PC-3 (cell line): ENCODE data around the gene OSBPL2. TPM values are rescaled to one million over a fixed set of nuclear protein-coding genes. Genes with fewer than 3 reads are reported as not detected.

Source experiments
- ATAC-seq: fragments of 200-7000 bp; cut with Tn5 transposase; 2 replicates; pipeline ENCODE4 v1.9.1; 2020; ENCODE audit warnings: mild to moderate bottlenecking, moderate library complexity
- BruUV-seq: library from RNA; stranded (reverse); fragments of 400-500 nt; replicated peaks from 2 replicates; lab custom pipeline; 2021; lab: Mats Ljungman, UMichigan
- CTCF ChIA-PET: fragments of 300-600 bp; sonication (Branson Sonifier 250); formaldehyde crosslinking; loops from one replicate; lab custom pipeline; 2022; ENCODE audit warnings: antibody characterized with exemption; lab: Charles Lee
- POLR2A ChIA-PET: fragments of 300-600 bp; sonication (Branson Sonifier 250); formaldehyde crosslinking; loops from one replicate; lab custom pipeline; 2022; ENCODE audit warnings: antibody characterized with exemption; ENCODE audit not compliant: unreplicated experiment; lab: Charles Lee
- DNase-seq: peaks from one replicate; pipeline ENCODE4 v3.0.0-alpha.2; 2015
- H2AFZ ChIP-seq: fragments of 300-600 bp; sonication (generic); 2 replicates; pipeline ENCODE4 v1.6.0; 2016; ENCODE audit warnings: antibody characterized with exemption, low read length
- H3F3A ChIP-seq: fragments of 300-600 bp; sonication (generic); one replicate; pipeline ENCODE4 v1.6.0; 2017; ENCODE audit warnings: antibody characterized with exemption, low read length, control low read depth, mild to moderate bottlenecking; ENCODE audit not compliant: unreplicated experiment
- H3K27ac ChIP-seq: fragments of 300-600 bp; sonication (generic); 2 replicates; pipeline ENCODE4 v1.5.1; 2016; ENCODE audit warnings: mild to moderate bottlenecking, low read length
- H3K27me3 ChIP-seq: fragments of 300-600 bp; sonication (generic); 2 replicates; pipeline ENCODE4 v1.6.1; 2016; ENCODE audit warnings: low read length, mixed read lengths
- H3K36me3 ChIP-seq: fragments of 300-600 bp; sonication (generic); 2 replicates; pipeline ENCODE4 v1.6.1; 2016; ENCODE audit warnings: low read depth, mixed run types, low read length, mixed read lengths
- H3K4me1 ChIP-seq: fragments of 300-600 bp; sonication (generic); 2 replicates; pipeline ENCODE4 v1.5.1; 2016; ENCODE audit warnings: low read length; ENCODE audit not compliant: insufficient read depth
- H3K4me2 ChIP-seq: fragments of 300-600 bp; sonication (generic); 2 replicates; pipeline ENCODE4 v1.6.0; 2016; ENCODE audit warnings: low read length
- H3K4me3 ChIP-seq: fragments of 300-600 bp; sonication (generic); 2 replicates; pipeline ENCODE4 v1.5.1; 2016; ENCODE audit warnings: mild to moderate bottlenecking, low read length, mixed read lengths
- H3K79me2 ChIP-seq: fragments of 300-600 bp; sonication (generic); 2 replicates; pipeline ENCODE4 v1.6.1; 2017; ENCODE audit warnings: low read length, mixed read lengths
- H3K9ac ChIP-seq: fragments of 300-600 bp; sonication (generic); 2 replicates; pipeline ENCODE4 v1.6.0; 2016; ENCODE audit warnings: mild to moderate bottlenecking, low read length
- H3K9me2 ChIP-seq: fragments of 300-600 bp; sonication (generic); replicated peaks from 2 replicates; pipeline ENCODE4 v1.6.1; 2016; ENCODE audit warnings: mixed run types, low read length, mixed read lengths
- H3K9me3 ChIP-seq: fragments of 300-600 bp; sonication (generic); 2 replicates; pipeline ENCODE4 v1.6.1; 2016; ENCODE audit warnings: low read length, mixed read lengths
- H4K20me1 ChIP-seq: fragments of 300-600 bp; sonication (generic); 2 replicates; pipeline ENCODE4 v1.6.1; 2016; ENCODE audit warnings: low read length, mixed read lengths
- EZH2 ChIP-seq: fragments of 300-600 bp; sonication (generic); IDR thresholded peaks from one replicate; pipeline ENCODE4 v1.6.1; 2017; ENCODE audit warnings: antibody characterized with exemption, mild to moderate bottlenecking, low read length; ENCODE audit not compliant: unreplicated experiment
- EZH2phosphoT487 ChIP-seq: fragments of 300-600 bp; sonication (generic); IDR thresholded peaks from 2 replicates; pipeline ENCODE4 v1.6.1; 2018; ENCODE audit warnings: mild to moderate bottlenecking, antibody characterized with exemption, low read length, borderline replicate concordance
- intact Hi-C: fragments of 100-400 bp; cut with micrococcal nuclease; formaldehyde crosslinking; loops from 2 replicates; pipeline ENCODE4 v1.9.0; 2023
- total RNA-seq: library from RNA; depleted of rRNA; stranded (reverse); fragments of >200 nt; gene quantifications from 2 replicates; pipeline ENCODE4 v1.2.3, GENCODE V29; 2014
- TF ChIP-seq, protein P1 (sequence below): fragments of 300-600 bp; sonication (generic); conservative IDR thresholded peaks from 2 replicates; pipeline ENCODE4 v1.5.1; 2017; ENCODE audit warnings: antibody characterized with exemption, low read depth, mild to moderate bottlenecking, low read length

Gene OSBPL2
- total RNA-seq, 1 experiment from 2014 or later: 39.7 TPM

DNA sequence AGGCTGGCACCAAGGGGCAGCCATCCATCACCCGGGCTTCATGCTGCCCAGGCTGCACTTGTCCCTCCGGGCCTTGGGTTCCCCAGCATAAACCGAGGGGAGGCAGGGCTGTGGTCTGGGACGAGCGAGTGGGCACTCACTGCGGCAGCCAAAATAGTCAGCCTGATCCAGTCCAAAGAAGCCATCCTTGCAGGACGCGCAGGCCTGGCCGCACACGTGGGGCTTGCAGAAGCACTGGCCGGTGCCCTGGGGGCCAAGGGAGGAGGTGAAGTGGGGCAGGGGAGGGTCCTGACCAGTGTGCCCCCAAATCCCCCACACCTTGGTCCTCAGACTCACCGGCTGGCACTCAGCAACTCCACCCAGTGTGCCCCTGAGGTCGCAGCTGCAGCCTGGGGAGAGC lies 96.6 kb downstream of the OSBPL2 start:
- no TSS peak for BruUV-seq
- H3K27ac ChIP-seq: no peak overlapping the region
- H3K9me2 ChIP-seq: no peaks in the 10 kb centered on the region
- no peaks in the 10 kb centered on the region for H3F3A ChIP-seq
- no peak overlapping the region for H3K4me3 ChIP-seq
- no peak for DNase-seq
- TF ChIP-seq EZH2phosphoT487: no peak
- TF ChIP-seq EZH2: no peak
- TF ChIP-seq, protein P1, sequence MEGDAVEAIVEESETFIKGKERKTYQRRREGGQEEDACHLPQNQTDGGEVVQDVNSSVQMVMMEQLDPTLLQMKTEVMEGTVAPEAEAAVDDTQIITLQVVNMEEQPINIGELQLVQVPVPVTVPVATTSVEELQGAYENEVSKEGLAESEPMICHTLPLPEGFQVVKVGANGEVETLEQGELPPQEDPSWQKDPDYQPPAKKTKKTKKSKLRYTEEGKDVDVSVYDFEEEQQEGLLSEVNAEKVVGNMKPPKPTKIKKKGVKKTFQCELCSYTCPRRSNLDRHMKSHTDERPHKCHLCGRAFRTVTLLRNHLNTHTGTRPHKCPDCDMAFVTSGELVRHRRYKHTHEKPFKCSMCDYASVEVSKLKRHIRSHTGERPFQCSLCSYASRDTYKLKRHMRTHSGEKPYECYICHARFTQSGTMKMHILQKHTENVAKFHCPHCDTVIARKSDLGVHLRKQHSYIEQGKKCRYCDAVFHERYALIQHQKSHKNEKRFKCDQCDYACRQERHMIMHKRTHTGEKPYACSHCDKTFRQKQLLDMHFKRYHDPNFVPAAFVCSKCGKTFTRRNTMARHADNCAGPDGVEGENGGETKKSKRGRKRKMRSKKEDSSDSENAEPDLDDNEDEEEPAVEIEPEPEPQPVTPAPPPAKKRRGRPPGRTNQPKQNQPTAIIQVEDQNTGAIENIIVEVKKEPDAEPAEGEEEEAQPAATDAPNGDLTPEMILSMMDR: no peak
- no peaks in the 10 kb centered on the region for H3K79me2 ChIP-seq
- no peaks in the 10 kb centered on the region for H3K27me3 ChIP-seq
- H2AFZ ChIP-seq: no peak overlapping the region
- H3K9ac ChIP-seq: no peak overlapping the region
- ATAC-seq: no peak
- H3K4me2 ChIP-seq: no peak overlapping the region
- ChIA-PET CTCF (no interaction called here), POLR2A (no interaction called here)
- no peaks in the 10 kb centered on the region for H3K9me3 ChIP-seq
- H3K4me1 ChIP-seq: no peaks in the 10 kb centered on the region
- no peaks in the 10 kb centered on the region; the same call in 1 of the 2 replicates for H4K20me1 ChIP-seq
- intact Hi-C loops: no loop called here
- peaks cover 62% of the 10 kb centered on the region for H3K36me3 ChIP-seq

GRCh38 chr20:62335532-62335931 lies 97.2 kb downstream of the OSBPL2 start:
- Histone ChIP-seq H3K4me2 (no peak overlapping the region), H3K27me3 (no peaks in the 10 kb centered on the region), H3K9ac (no peak overlapping the region), H3K79me2 (no peaks in the 10 kb centered on the region), H3F3A (no peaks in the 10 kb centered on the region), H3K27ac (no peak overlapping the region), H3K4me1 (no peaks in the 10 kb centered on the region), H3K36me3 (peaks cover 61% of the 10 kb centered on the region), H2AFZ (no peak overlapping the region), H3K9me2 (no peaks in the 10 kb centered on the region), H3K9me3 (no peaks in the 10 kb centered on the region), H4K20me1 (no peaks in the 10 kb centered on the region; the same call in 1 of the 2 replicates), H3K4me3 (no peak overlapping the region)
- ChIA-PET POLR2A (no interaction called here), CTCF (no interaction called here)
- TF ChIP-seq EZH2: no peak
- TF ChIP-seq, protein P1: no peak
- no peak for TF ChIP-seq EZH2phosphoT487
- no peak for DNase-seq
- no peak for ATAC-seq
- intact Hi-C loops: no loop called here
- BruUV-seq: no TSS peak

GRCh38 chr20:62336329-62336728 lies 98.0 kb downstream of the OSBPL2 start:
- Histone ChIP-seq H3K4me3 (no peak overlapping the region), H3K27me3 (no peaks in the 10 kb centered on the region), H3F3A (no peaks in the 10 kb centered on the region), H4K20me1 (no peaks in the 10 kb centered on the region; the same call in 1 of the 2 replicates), H3K4me2 (no peak overlapping the region), H3K79me2 (0 out of 2 replicates have a peak, but pooled peaks cover 3% of the 10 kb centered on the region), H3K36me3 (peaks cover 63% of the 10 kb centered on the region), H2AFZ (no peak overlapping the region), H3K27ac (no peak overlapping the region), H3K4me1 (no peaks in the 10 kb centered on the region), H3K9me3 (no peaks in the 10 kb centered on the region), H3K9me2 (no peaks in the 10 kb centered on the region), H3K9ac (no peak overlapping the region)
- ATAC-seq (peak; percentile 7; the same call in 1 of the 2 replicates), DNase-seq (no peak)
- POLR2A ChIA-PET: no interaction called here
- CTCF ChIA-PET: no interaction called here
- TF ChIP-seq EZH2phosphoT487 (no peak), EZH2 (no peak)
- TF ChIP-seq, protein P1: no peak
- no TSS peak for BruUV-seq
- intact Hi-C loops: no loop called here
